DND-41 (cell line): Measurements from ENCODE around the gene DENND2A.

Source experiments
- EZH2 ChIP-seq: IDR thresholded peaks from 3 replicates; pipeline ENCODE4 v1.6.1; 2012; ENCODE audit warnings: borderline replicate concordance, low read depth, mild to moderate bottlenecking, moderate library complexity, low read length, inconsistent platforms; ENCODE audit not compliant: severe bottlenecking
- TF ChIP-seq, protein P1 (sequence below): IDR thresholded peaks from 2 replicates; pipeline ENCODE4 v1.5.1; 2012; ENCODE audit warnings: borderline replicate concordance, low read length, moderate library complexity, mild to moderate bottlenecking; ENCODE audit not compliant: poor library complexity, severe bottlenecking; ENCODE audit errors: extremely low read depth

DNA sequence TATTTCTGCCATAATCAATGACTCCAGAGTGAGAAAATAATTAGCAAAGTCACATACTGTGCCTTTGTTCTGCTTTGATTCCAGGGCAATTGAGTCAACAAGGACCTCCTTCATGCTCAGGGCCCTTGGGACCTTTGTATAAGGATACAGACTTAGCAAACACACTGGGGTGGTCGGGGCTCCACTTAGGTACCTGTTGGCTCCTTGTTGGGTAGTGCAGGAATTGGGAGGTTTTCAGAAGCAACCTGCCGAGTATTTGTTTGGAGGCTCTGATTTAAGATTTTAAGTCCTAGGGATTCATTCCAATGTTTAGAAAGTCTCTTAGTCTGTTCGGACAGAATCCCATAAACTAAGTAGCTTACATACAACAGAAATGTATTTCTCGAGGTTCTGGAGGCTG, 35.1 kb upstream of the DENND2A start:
- TF ChIP-seq, protein P1, sequence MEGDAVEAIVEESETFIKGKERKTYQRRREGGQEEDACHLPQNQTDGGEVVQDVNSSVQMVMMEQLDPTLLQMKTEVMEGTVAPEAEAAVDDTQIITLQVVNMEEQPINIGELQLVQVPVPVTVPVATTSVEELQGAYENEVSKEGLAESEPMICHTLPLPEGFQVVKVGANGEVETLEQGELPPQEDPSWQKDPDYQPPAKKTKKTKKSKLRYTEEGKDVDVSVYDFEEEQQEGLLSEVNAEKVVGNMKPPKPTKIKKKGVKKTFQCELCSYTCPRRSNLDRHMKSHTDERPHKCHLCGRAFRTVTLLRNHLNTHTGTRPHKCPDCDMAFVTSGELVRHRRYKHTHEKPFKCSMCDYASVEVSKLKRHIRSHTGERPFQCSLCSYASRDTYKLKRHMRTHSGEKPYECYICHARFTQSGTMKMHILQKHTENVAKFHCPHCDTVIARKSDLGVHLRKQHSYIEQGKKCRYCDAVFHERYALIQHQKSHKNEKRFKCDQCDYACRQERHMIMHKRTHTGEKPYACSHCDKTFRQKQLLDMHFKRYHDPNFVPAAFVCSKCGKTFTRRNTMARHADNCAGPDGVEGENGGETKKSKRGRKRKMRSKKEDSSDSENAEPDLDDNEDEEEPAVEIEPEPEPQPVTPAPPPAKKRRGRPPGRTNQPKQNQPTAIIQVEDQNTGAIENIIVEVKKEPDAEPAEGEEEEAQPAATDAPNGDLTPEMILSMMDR, result no peak
- no peak for TF ChIP-seq EZH2
